Measurements from ENCODE around the gene GALNT3. TPM values are rescaled to one million over a fixed set of nuclear protein-coding genes. Genes with fewer than 3 reads are reported as not detected.

The GALNT3 gene
- total and polyA plus RNA-seq, 9 of the 15 experiments (the other 6 are each of a cell fraction or from before 2014, with no cell fraction given), result 0.03 to 0.29 (median 0.06) TPM; not detected in 6

GRCh38 chr2:165804719-165805118, 10.7 kb upstream of the GALNT3 start:
- in situ Hi-C loops (cut with MboI), result no loop called here
- Histone ChIP-seq H3K27me3 (ENCODE audit: control insufficient read depth in 2 of 2, insufficient read depth in 2 of 2, low read length in 2 of 2) (no peaks in the 10 kb centered on the region), H2AFZ (ENCODE audit: low read depth, low read length) (no peak overlapping the region), H3K9me1 (ENCODE audit: control insufficient read depth, insufficient read depth, low read length) (no peaks in the 10 kb centered on the region), H3K79me2 (ENCODE audit: control insufficient read depth, insufficient read depth, low read length) (no peaks in the 10 kb centered on the region), H3K4me1 (replicated peaks in 1 of 2; ENCODE audit: control insufficient read depth in 2 of 2, insufficient read depth in 2 of 2, low read length in 2 of 2) (no peaks in the 10 kb centered on the region), H4K20me1 (replicated peaks; ENCODE audit: control insufficient read depth, insufficient read depth, low read length) (no peaks in the 10 kb centered on the region), H3K9ac (ENCODE audit: insufficient read depth in 1 of 2, low read depth in 2 of 2, low read length in 2 of 2) (no peak overlapping the region), H3K4me3 (no peak overlapping the region), H3K4me2 (ENCODE audit: insufficient read depth, low read length) (no peak overlapping the region), H3K27ac (ENCODE audit: extremely low read depth, low read depth, low read length) (no peak overlapping the region), H3K36me3 (ENCODE audit: control insufficient read depth, insufficient read depth, low read length) (no peaks in the 10 kb centered on the region), H3K9me3 (replicated peaks; ENCODE audit: control insufficient read depth, insufficient read depth, low read depth, low read length) (no peaks in the 10 kb centered on the region)
- TF ChIP-seq HNRNPH1 (optimal IDR thresholded peaks at IDR 0.05; ENCODE audit: low read depth, low read length) (no peak), GATAD2A (IDR thresholded peaks at IDR 0.05) (no peak), ZNF12 (CRISPR knock-in tag; IDR thresholded peaks at IDR 0.05) (no peak), MYC (IDR thresholded peaks at IDR 0.05; ENCODE audit: low read depth, low read length) (no peak), MYC (CRISPR knock-in tag; IDR thresholded peaks at IDR 0.05; ENCODE audit: borderline replicate concordance, low read depth) (no peak)
- FAIRE-seq (no peak), DNase-seq (ENCODE audit: extremely low read depth in 1 of 4, low spot score in 3 of 4) (no peak), ATAC-seq (no peak)
- WGBS (ENCODE audit: insufficient coverage, low coverage, missing lambda C conversion rate), result 0% methylated on average over 3 of the region's 3 CpGs
- BruUV-seq (replicated peaks), result no TSS peak
- ChIA-PET POLR2A (no interaction called here), CTCF (ENCODE audit: low intra/inter-chr PET ratio) (no interaction called here)
- intact Hi-C loops (cut with micrococcal nuclease), result no loop called here

- Histone ChIP-seq H3K4me2 (ENCODE audit: insufficient read depth, low read length) (no peak overlapping the region), H3K9ac (ENCODE audit: insufficient read depth in 1 of 2, low read depth in 2 of 2, low read length in 2 of 2) (no peak overlapping the region), H3K4me1 (replicated peaks in 1 of 2; ENCODE audit: control insufficient read depth in 2 of 2, insufficient read depth in 2 of 2, low read length in 2 of 2) (no peaks in the 10 kb centered on the region), H3K4me3 (no peak overlapping the region), H3K79me2 (ENCODE audit: control insufficient read depth, insufficient read depth, low read length) (no peaks in the 10 kb centered on the region), H3K27ac (ENCODE audit: extremely low read depth, low read depth, low read length) (no peak overlapping the region), H3K27me3 (ENCODE audit: control insufficient read depth in 2 of 2, insufficient read depth in 2 of 2, low read length in 2 of 2) (no peaks in the 10 kb centered on the region), H2AFZ (ENCODE audit: low read depth, low read length) (no peak overlapping the region), H3K9me3 (replicated peaks; ENCODE audit: control insufficient read depth, insufficient read depth, low read depth, low read length) (no peaks in the 10 kb centered on the region), H3K36me3 (ENCODE audit: control insufficient read depth, insufficient read depth, low read length) (no peaks in the 10 kb centered on the region), H3K9me1 (ENCODE audit: control insufficient read depth, insufficient read depth, low read length) (no peaks in the 10 kb centered on the region), H4K20me1 (replicated peaks; ENCODE audit: control insufficient read depth, insufficient read depth, low read length) (no peaks in the 10 kb centered on the region)
- TF ChIP-seq THAP7 (CRISPR knock-in tag; IDR thresholded peaks at IDR 0.05), result no peak
- no peak for TF ChIP-seq CEBPG (CRISPR knock-in tag; IDR thresholded peaks at IDR 0.05)
- peak; percentile 23 to 32; a peak in 2 of 4 replicates for TF ChIP-seq CEBPG (tag; conservative IDR thresholded peaks at IDR 0.05 in 1 of 2, IDR thresholded peaks at IDR 0.05 in 1 of 2)
- DNase-seq (ENCODE audit: extremely low read depth in 1 of 4, low spot score in 3 of 4) (peak in 1 of 4 experiments; percentile 7), ATAC-seq (no peak), FAIRE-seq (no peak)
- in situ Hi-C loops (cut with MboI) (no loop called here), intact Hi-C loops (cut with micrococcal nuclease) (no loop called here)
- BruUV-seq (replicated peaks), result no TSS peak
- 1% methylated on average over 4 of the region's 4 CpGs for WGBS (ENCODE audit: insufficient coverage, low coverage, missing lambda C conversion rate)
- ChIA-PET POLR2A (no interaction called here), CTCF (ENCODE audit: low intra/inter-chr PET ratio) (no interaction called here)
Measured at GRCh38 chr2:165803123-165803760, 9.2 kb upstream of the GALNT3 start.
